NCI-H1694 treated with DMSO at 0.1 percent for 48 hours (cell line): ENCODE data around the gene MYO7B.

Experiments used
- DNase-seq: peaks from one replicate; lab custom pipeline; 2025; lab: John Stamatoyannopoulos, UW

MYO7B gene

GRCh38 chr2:127589841-127590240 lies 54.4 kb downstream of the MYO7B start:
- DNase-seq, result no peak

DNA sequence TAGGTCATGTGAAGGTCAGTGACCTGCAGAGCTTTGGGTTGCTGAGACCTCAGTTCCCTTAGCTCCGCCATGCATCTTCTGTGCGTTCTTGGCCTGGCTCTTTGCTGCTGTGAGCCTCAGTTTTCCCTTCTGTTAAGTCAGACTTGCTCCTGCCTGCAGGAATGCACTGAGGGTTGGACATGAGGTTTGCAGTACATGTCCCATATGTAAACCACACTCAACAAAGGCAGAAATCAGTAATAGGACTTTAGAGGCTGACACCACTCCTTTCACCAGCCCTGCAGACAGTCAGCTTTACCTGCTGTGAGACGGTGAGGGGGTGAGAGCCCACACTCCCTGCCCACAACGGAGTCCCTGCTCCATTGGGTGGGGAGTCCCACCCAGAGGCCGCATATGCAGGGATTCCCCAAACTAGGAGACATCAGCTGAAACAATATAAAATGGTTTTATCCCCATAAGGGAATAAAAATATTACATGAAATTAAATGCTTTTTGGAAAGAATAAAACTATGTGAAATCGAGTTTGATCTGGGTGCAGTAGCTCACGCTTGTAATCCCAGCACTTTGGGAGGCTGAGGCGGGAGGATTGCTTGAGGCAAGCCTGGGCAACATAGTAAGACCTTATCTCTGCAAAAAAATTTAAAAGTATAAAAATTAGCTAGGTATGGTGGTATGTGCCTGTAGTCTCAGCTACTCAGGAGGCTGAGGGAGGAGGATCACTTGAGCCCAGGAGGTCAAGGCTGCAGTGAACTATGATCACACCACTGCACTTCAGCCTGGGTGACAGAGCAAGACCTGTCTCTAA lies 55.1 kb downstream of the MYO7B start:
- no peak for DNase-seq

- DNase-seq, result peak; percentile 67
Measured at GRCh38 chr2:127591221-127591923, 55.9 kb downstream of the MYO7B start.

DNA sequence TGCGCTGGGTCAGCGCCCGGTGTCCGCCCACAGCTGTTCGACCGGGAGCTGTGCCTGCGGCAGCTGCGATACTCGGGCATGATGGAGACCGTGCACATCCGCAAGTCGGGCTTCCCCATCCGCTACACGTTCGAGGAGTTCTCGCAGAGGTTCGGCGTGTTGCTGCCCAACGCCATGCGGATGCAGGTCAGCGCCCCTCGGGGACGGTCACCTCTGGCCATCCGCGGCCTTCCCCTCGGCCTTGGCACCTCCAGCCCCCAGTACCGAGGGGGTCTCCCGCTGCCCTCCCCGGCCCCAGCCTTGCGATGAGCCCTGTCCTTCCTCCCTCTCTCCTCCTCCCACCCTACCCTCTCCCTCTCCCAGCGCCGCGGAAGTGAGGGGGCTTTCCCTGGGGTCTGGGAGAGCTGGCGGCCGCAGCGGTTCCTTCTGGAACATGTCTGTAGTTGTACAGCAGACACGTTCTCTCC lies 57.3 kb downstream of the MYO7B start:
- DNase-seq, result no peak

- no peak for DNase-seq
Measured at GRCh38 chr2:127593228-127594115, 58.0 kb downstream of the MYO7B start.

GRCh38 chr2:127594116-127594591 lies 58.7 kb downstream of the MYO7B start:
- no peak for DNase-seq

DNA sequence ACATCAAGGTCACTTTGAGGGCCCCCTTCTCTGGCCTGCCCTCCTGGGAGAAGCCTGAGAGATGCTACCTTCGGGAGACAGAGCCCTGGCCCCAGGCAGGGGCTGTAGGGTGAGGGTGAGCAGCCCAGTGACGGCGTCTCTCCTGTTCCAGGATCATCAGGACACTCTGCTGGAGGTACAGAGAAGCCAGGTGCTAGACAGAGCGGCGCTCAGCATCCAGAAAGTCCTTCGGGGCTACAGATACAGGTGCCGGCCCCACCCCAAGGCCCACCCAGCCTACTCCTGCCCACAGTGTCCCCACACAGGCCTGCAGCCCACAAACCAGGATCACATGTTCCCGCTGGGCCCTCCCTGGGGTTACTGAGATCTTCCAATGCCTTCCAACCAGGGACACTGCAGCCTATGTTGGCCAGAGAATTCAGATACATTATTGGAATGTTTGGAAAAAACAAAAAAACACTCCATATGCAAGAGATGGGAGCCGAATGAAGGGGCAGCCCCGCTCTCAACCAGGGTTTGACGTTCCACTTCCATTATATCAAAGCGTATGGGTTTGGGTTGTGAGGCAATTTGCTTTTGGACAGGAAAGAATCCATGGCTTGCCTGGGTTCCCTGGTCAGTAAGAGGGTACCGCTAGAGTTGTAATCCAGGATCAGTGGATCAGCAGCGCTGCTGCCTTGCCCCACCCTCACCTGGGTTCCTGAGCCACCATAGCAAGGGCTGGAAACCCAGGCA lies 61.0 kb downstream of the MYO7B start:
- no peak for DNase-seq

- no peak for DNase-seq
Measured at GRCh38 chr2:127597046-127597983, 61.8 kb downstream of the MYO7B start.

- no peak for DNase-seq
Measured at GRCh38 chr2:127597984-127598380, 62.5 kb downstream of the MYO7B start.

GRCh38 chr2:127598711-127599110 lies 63.2 kb downstream of the MYO7B start:
- no peak for DNase-seq

DNA sequence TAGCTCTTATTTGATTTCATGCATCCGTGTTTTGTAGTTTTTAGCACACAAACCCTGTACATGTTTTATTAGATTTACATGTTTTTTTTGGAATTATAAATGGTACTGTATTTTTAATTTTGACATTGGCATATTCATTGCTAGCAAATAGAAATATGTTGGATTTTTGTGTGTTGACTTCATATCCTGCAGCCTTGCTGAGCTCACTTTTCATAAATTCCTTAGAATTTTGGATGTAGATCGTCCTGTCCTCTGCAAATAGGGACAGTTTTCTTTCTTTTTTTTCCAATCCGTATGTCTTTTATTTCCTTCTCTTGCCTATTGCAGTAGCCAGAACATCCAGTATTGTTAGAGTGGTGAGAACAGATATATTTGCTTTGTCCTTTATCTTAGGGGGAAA lies 63.7 kb downstream of the MYO7B start:
- DNase-seq, result no peak

GRCh38 chr2:127604986-127605385 lies 69.5 kb downstream of the MYO7B start:
- no peak for DNase-seq

GRCh38 chr2:127605691-127606263 lies 70.3 kb downstream of the MYO7B start:
- no peak for DNase-seq

DNA sequence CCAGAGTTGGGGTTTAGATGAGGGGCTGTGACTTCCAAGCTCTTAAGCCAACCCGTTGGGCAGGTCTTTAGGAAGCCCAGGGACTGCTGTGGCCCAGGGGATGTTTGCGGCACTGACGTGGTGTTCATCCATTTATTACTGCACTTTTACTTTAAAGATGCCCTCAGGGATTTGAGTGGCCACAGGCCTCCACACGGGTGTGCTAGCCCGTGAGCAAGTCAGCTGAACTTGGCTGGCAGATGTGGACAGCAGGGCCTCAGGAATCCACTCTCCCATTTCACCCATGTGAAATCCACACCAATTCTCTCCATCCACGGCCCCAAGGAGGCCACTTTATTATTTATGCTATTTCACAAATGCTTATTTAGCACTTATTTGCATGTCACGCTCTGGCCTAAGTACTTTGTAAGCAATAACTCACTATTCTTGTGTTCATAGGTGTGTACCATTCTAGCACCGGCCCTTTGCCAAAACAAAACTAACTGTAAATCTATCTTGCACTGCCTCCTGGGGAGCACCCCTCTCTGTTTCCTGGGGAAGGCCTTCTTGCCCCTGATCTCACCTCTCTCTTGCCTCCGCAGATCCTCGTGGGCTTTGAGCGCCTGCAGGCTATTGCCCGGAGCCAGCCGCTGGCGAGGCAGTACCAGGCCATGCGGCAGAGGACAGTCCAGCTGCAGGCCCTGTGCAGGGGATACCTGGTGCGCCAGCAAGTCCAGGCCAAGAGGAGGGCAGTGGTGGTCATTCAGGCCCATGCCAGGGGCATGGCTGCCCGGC lies 71.3 kb downstream of the MYO7B start:
- DNase-seq, result no peak

GRCh38 chr2:127607399-127607908 lies 72.0 kb downstream of the MYO7B start:
- no peak for DNase-seq

DNA sequence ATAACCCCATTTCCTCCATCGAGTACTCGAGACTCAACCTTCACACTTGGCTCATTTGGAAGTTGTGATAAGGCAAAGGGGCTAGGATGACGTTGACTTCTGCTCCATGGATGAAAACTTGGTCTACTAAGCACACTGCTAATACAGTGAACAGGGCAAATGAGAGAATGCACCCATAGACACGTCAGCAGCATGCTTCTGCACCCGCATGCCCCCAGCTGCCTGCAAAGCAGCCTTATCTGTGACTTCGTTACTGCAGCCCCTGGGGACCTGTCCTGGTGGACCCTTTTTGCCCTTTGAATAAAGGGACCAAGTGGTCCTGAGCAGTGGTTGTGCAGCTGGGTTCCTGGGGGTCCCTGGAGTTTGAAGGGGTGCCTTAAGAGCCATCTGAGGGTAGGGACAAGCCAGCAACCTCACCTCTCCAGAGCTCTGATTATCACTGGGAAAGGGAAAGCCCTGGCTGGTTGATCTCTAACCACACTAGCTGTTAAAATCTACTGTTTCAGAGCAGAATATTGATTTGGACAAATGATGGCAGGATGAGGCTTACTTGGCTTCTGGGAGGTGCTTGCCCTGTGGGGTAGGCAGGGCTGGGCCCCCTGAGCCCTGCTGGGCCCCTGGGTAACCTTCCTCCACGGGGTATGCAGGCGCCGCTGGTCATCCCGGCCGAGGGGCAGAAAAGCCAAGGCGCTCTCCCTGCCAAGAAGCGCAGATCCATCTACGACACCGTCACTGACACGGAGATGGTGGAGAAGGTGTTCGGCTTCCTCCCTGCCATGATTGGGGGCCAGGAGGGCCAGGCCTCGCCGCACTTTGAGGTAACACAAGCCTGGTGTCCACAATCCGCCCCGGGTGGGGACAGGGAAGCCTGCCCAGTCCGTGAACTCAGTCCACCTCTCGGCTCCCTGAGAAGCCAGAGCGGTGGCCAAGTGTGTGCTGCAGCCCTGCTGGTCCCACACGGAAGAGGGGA lies 72.9 kb downstream of the MYO7B start:
- DNase-seq, result no peak

DNA sequence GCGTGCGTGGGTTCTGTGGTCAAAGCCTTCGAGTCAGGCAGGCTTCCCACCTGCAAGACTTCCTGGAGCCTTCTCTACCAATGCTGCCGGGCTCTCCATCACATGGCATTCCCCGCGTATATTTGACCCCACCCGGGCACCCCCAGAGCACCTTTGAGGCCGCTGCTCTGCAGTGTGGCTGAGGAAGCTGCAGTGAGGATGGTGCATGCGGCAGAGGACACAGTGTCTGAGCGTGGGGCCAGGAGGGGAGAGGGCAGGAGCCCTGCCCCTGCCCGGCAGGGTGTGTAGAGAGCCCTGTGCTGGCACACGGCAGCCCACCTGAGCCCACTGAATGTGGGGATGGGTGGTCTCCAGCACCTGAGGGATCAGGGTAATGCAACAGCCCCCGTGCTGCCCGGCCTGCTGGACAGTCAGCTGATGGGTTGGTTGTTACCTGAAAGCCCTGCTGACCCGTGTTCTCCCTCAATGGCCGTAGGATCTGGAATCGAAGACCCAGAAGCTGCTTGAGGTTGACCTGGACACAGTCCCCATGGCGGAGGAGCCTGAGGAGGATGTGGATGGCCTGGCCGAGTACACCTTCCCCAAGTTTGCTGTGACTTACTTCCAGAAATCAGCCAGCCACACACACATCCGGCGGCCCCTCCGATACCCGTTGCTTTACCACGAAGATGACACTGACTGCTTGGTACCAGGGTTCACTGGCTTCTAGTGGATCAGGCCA lies 73.7 kb downstream of the MYO7B start:
- no peak for DNase-seq
